GM12878 (cell line): Measurements from ENCODE around the gene LY6G5C. TPM values are rescaled to one million over a fixed set of nuclear protein-coding genes. Genes with fewer than 3 reads are reported as not detected.

Experiments used
- ATAC-seq: fragments of 200-7000 bp; cut with Tn5 transposase; 3 replicates; pipeline ENCODE4 v1.9.1; 2020; ENCODE audit warnings: mild to moderate bottlenecking, moderate library complexity
- BruUV-seq: library from RNA; stranded (reverse); fragments of 400-500 nt; replicated peaks from 2 replicates; lab custom pipeline; 2021; lab: Mats Ljungman, UMichigan
- CTCF ChIA-PET: fragments of 300-600 bp; sonication (Branson Sonifier 250); formaldehyde crosslinking; extraction: SDS; loops from one replicate; lab custom pipeline; 2021; ENCODE audit warnings: inconsistent platforms; lab: Yijun Ruan, JAX
- POLR2A ChIA-PET: fragments of 350-600 bp; formaldehyde crosslinking; extraction: SDS; loops from one replicate; lab custom pipeline; 2021; ENCODE audit warnings: inconsistent platforms; lab: Charles Lee
- RAD21 ChIA-PET: fragments of 300-600 bp; sonication (Branson Sonifier 250); formaldehyde crosslinking; loops from one replicate; lab custom pipeline; 2023; ENCODE audit warnings: antibody characterized with exemption; ENCODE audit not compliant: unreplicated experiment; lab: Charles Lee
- SMC1A ChIA-PET: fragments of 300-600 bp; sonication (Branson Sonifier 250); formaldehyde crosslinking; loops from one replicate; lab custom pipeline; 2023; ENCODE audit not compliant: unreplicated experiment, uncharacterized antibody; lab: Charles Lee
- DNase-seq: peaks from one replicate; pipeline ENCODE4 v3.0.0-alpha.2; 2011; ENCODE audit warnings: low read depth, low spot score
- FAIRE-seq: peaks from 3 replicates; lab custom pipeline; 2011; peaks lifted over from hg19 to GRCh38; lab: Jason Lieb, UNC
- H2AFZ ChIP-seq: 2 replicates; pipeline ENCODE4 v1.6.0; 2011; ENCODE audit warnings: low read depth, low read length, control low read depth; ENCODE audit not compliant: control insufficient read depth
- H3K27ac ChIP-seq: 2 replicates; pipeline ENCODE4 v1.5.1; 2011; ENCODE audit warnings: control low read depth; ENCODE audit not compliant: control insufficient read depth, insufficient read depth
- H3K27me3 ChIP-seq, 2 experiments: replicated peaks in 1 of 2; 2 replicates each; pipeline versions ENCODE4 v1.6.0 to v1.6.1; 2011; ENCODE audit warnings: low read length in 1 of 2; ENCODE audit not compliant: control insufficient read depth in 2 of 2, insufficient read depth in 2 of 2
- H3K36me3 ChIP-seq, 2 experiments: 2 replicates each; pipeline ENCODE4 v1.5.1; 2011; ENCODE audit warnings: low read length in 1 of 2; ENCODE audit not compliant: control insufficient read depth in 2 of 2, insufficient read depth in 2 of 2
- H3K4me1 ChIP-seq: 2 replicates; pipeline ENCODE4 v1.6.1; 2011; ENCODE audit warnings: mild to moderate bottlenecking, low read length, moderate library complexity, mixed read lengths; ENCODE audit not compliant: control insufficient read depth, insufficient read depth
- H3K4me2 ChIP-seq: 2 replicates; pipeline ENCODE4 v1.6.0; 2011; ENCODE audit warnings: control low read depth; ENCODE audit not compliant: control insufficient read depth, insufficient read depth
- H3K4me3 ChIP-seq: fragments of 200-600 bp; sonication (generic); 2 replicates; pipeline ENCODE4 v1.5.1; 2016
- H3K79me2 ChIP-seq: 2 replicates; pipeline ENCODE4 v1.6.0; 2011; ENCODE audit warnings: low read length; ENCODE audit not compliant: control insufficient read depth, insufficient read depth
- H3K9ac ChIP-seq: 2 replicates; pipeline ENCODE4 v1.8.0; 2011; ENCODE audit warnings: low read length, control low read depth, mixed read lengths; ENCODE audit not compliant: control insufficient read depth, insufficient read depth
- H3K9me3 ChIP-seq: replicated peaks from 3 replicates; pipeline ENCODE4 v1.5.1; 2011; ENCODE audit warnings: mild to moderate bottlenecking, low read length; ENCODE audit not compliant: control insufficient read depth, insufficient read depth
- H4K20me1 ChIP-seq: 2 replicates; pipeline ENCODE4 v1.6.0; 2011; ENCODE audit not compliant: control insufficient read depth, insufficient read depth
- CBX5 ChIP-seq: sonication (generic); IDR thresholded peaks from 2 replicates; pipeline ENCODE4 v1.6.1; 2016; ENCODE audit warnings: low read depth, moderate library complexity, mild to moderate bottlenecking, inconsistent platforms
- IRF5 ChIP-seq: fragments of 450-650 bp; IDR thresholded peaks from 2 replicates; pipeline ENCODE4 v1.6.1; 2017; ENCODE audit warnings: borderline replicate concordance
- NFIC ChIP-seq: IDR thresholded peaks from 2 replicates; pipeline ENCODE4 v1.6.1; 2012; ENCODE audit warnings: low read depth, mild to moderate bottlenecking, inconsistent platforms, low read length, moderate library complexity
- POLR2A ChIP-seq: IDR thresholded peaks from 2 replicates; pipeline ENCODE4 v1.6.1; 2011; ENCODE audit warnings: low read depth, mild to moderate bottlenecking, low read length
- SMAD5 ChIP-seq: IDR thresholded peaks from 2 replicates; pipeline ENCODE4 v1.6.1; 2016; ENCODE audit warnings: antibody characterized with exemption, low read depth
- WRNIP1 ChIP-seq: IDR thresholded peaks from 2 replicates; pipeline ENCODE4 v1.6.1; 2011; ENCODE audit warnings: low read depth, low read length, improper control_type of control experiment, borderline replicate concordance
- YY1 ChIP-seq: IDR thresholded peaks from 2 replicates; pipeline ENCODE4 v1.6.1; 2011; ENCODE audit warnings: low read depth, mild to moderate bottlenecking, low read length
- WGBS: methylation state at CpG from one replicate; pipeline ENCODE4 v1.1.6; 2016; ENCODE audit warnings: low lambda C conversion rate; ENCODE audit not compliant: insufficient replicate concordance, insufficient coverage; ENCODE audit errors: missing lambda C conversion rate; 5-methylcytosine and 5-hydroxymethylcytosine counted together
- in situ Hi-C: fragments of 300-500 bp; cut with MboI; formaldehyde crosslinking; loops from 9 replicates; pipeline ENCODE4 v1.14.3; 2018; ENCODE audit warnings: mixed read lengths
- intact Hi-C: fragments of 100-400 bp; cut with micrococcal nuclease; formaldehyde crosslinking; loops from one replicate; pipeline ENCODE4 v1.14.2; 2022; ENCODE audit not compliant: unreplicated experiment
- polyA plus RNA-seq, 11 experiments: library from polyadenylated mRNA; depleted of rRNA in 4 of 11; unstranded in 6 of 11; stranded (reverse) in 5 of 11; fragments of >200 nt; fragmentation: Nextera tagmentation in 4 of 11; fragmentation: Illumina TruSeq in 1 of 11; extraction: Ambion mirVana in 4 of 11; extraction: Trizol in 1 of 11; gene quantifications; 1 replicate in 1 of 11; 2 replicates in 10 of 11; pipeline versions ENCODE4 v1.2.1 to v1.2.3, GENCODE V29; 2011 to 2016; ENCODE audit warnings: inconsistent platforms in 2 of 11, missing spikeins in 2 of 11, low read depth in 1 of 11
- total RNA-seq, 4 experiments: library from RNA; depleted of rRNA in 3 of 4; stranded (reverse); fragments of >200 nt in 3 of 4; fragmentation: Illumina TruSeq in 1 of 4; extraction: Trizol in 1 of 4; gene quantifications; 2 replicates each; pipeline versions ENCODE4 v1.2.1 to v1.2.3, GENCODE V29; 2013 to 2021

The LY6G5C gene
- total and polyA plus RNA-seq, 10 of the 15 experiments (the other 5 are each of a cell fraction or from before 2014, with no cell fraction given), result 0.76 to 6.1 (median 1.7) TPM

- 87% methylated on average over 27 of the region's 27 CpGs for WGBS
- POLR2A ChIA-PET, result interaction anchor here (1.2 kb wide), 1 partner anchor 20 kb away, joined by 3 read pairs; no protein-coding TSS in a partner anchor
- TSS peak; percentile 39 for BruUV-seq
Observed at GRCh38 chr6:31636698-31637596, 43.9 kb downstream of the LY6G5C start.

More at GRCh38 chr6:31636698-31637596, 43.9 kb downstream of the LY6G5C start:
- ATAC-seq (no peak), DNase-seq (no peak), FAIRE-seq (no peak)
- CTCF ChIA-PET, result no interaction called here
- no peaks in the 10 kb centered on the region for H4K20me1 ChIP-seq
- TF ChIP-seq WRNIP1, result no peak
- TF ChIP-seq NFIC, result no peak
- no peak for TF ChIP-seq YY1
- peak; percentile 7; the same call in 1 of the 2 replicates for TF ChIP-seq SMAD5
- TF ChIP-seq POLR2A, result peak; percentile 36; the same call in 1 of the 2 replicates
- TF ChIP-seq CBX5, result no peak
- TF ChIP-seq IRF5, result no peak
- intact Hi-C loops, result no loop called here
- H3K4me1 ChIP-seq, result no peaks in the 10 kb centered on the region
- SMC1A ChIA-PET, result interaction anchor here (1.2 to 1.8 kb wide), 3 partner anchors 14 to 194 kb away, joined by 3 to 5 read pairs (median 4); no protein-coding TSS in a partner anchor
- H3K4me2 ChIP-seq, result no peak overlapping the region
- no peak overlapping the region for H3K4me3 ChIP-seq
- H3K9ac ChIP-seq, result no peak overlapping the region
- no peaks in the 10 kb centered on the region; the same call in 1 of the 2 replicates for H3K79me2 ChIP-seq
- no peak overlapping the region for H3K27ac ChIP-seq
- no peaks in the 10 kb centered on the region for H3K27me3 ChIP-seq
- no peak overlapping the region for H2AFZ ChIP-seq
- in situ Hi-C loops, result no loop called here
- RAD21 ChIA-PET, result no interaction called here
- peaks cover 54 to 55% of the 10 kb centered on the region in 2 experiments for H3K36me3 ChIP-seq
- no peaks in the 10 kb centered on the region for H3K9me3 ChIP-seq
